Heart right ventricle (tissue), 16 donors: ENCODE data around the gene MSL3B.

Source experiments
- ATAC-seq, 8 donors: fragments of 200-7000 bp; cut with Tn5 transposase; one replicate each; pipeline ENCODE4 v1.9.1; 2020; ENCODE audit warnings: mild to moderate bottlenecking in 8 of 8, moderate library complexity in 8 of 8, moderate number of reproducible peaks in 1 of 8
- DNase-seq, 2 donors: peaks; one replicate each; pipeline ENCODE4 v3.0.0-alpha.2; 2020
- H3K27ac ChIP-seq, 10 donors: fragments of 200-600 bp; sonication (generic) in 2 of 10; one replicate each; pipeline versions ENCODE4 v1.5.0 to v1.8.0; 2020 to 2022; ENCODE audit warnings: mild to moderate bottlenecking in 3 of 10
- H3K27me3 ChIP-seq, 7 donors: fragments of 200-600 bp; one replicate each; pipeline ENCODE4 v1.8.0; 2021 to 2022; ENCODE audit warnings: mild to moderate bottlenecking in 2 of 7
- H3K36me3 ChIP-seq, 9 donors: fragments of 200-600 bp; sonication (generic) in 1 of 9; one replicate each; pipeline versions ENCODE4 v1.5.0 to v1.8.0; 2020 to 2022; ENCODE audit warnings: mild to moderate bottlenecking in 2 of 9
- H3K4me1 ChIP-seq, 9 donors: fragments of 200-600 bp; sonication (generic) in 1 of 9; one replicate each; pipeline versions ENCODE4 v1.5.0 to v1.8.0; 2020 to 2022; ENCODE audit warnings: mild to moderate bottlenecking in 4 of 9
- H3K4me3 ChIP-seq, 10 donors: fragments of 200-600 bp; sonication (generic) in 2 of 10; one replicate each; pipeline versions ENCODE4 v1.5.0 to v1.8.0; 2020 to 2022; ENCODE audit warnings: mild to moderate bottlenecking in 7 of 10, moderate library complexity in 2 of 10
- H3K9me3 ChIP-seq, 11 donors: fragments of 200-600 bp in 10 of 11; sonication (generic) in 2 of 11; one replicate each; pipeline versions ENCODE4 v1.5.0 to v1.8.0; 2013 to 2022; ENCODE audit warnings: mild to moderate bottlenecking in 2 of 11, control low read depth in 1 of 11, moderate library complexity in 1 of 11
- CTCF ChIP-seq, 9 donors: fragments of 200-600 bp; sonication (generic) in 2 of 9; IDR thresholded peaks; one replicate each; pipeline versions ENCODE4 v1.5.0 to v1.8.0; 2021 to 2022; ENCODE audit warnings: antibody characterized with exemption in 9 of 9, mild to moderate bottlenecking in 5 of 9, moderate library complexity in 1 of 9
- WGBS, 2 donors: extraction: QIAGEN DNeasy Blood & Tissue Kit; methylation state at CpG; one replicate each; pipeline ENCODE4 v1.1.7; 2013; ENCODE audit warnings: inconsistent platforms in 1 of 2; 5-methylcytosine and 5-hydroxymethylcytosine counted together
- intact Hi-C, 10 donors: fragments of 100-400 bp; cut with DNase I; formaldehyde crosslinking; loops; one replicate each; pipeline versions ENCODE4 v1.11.1 to v1.14.2; 2022
- donor health status: Arrhythmogenic right ventricular cardiomyopathy.
- donor health status: ischemic (EF 13 %, LVEDD 7.1; RV severe dilation, severe dysfunction).
- donor health status: healthy with polysubstance abuse.
- donor health status: DM: no; HTN: yes; CAD: no.
- donor health status: DM: no; HTN: no; CAD: no.
- donor health status: ischemic (EF 25% LVEDD 6.9; RV normal size, moderate dysfunction).
- donor health status: ischemic (EF 25% LVEDD 5.7; RV mildly dilated, moderate dysfunction).
- donor health status: healthy.
- donor health status: DM: yes; HTN: yes; CAD: no.
- donor health status: Ischemic cardiomyopathy.
- donor health status: ischemic (EF 35%, LVEDD 5.7; RV mildly dilated, moderate dysfunction).
- donor health status: nonischemic (EF 11% LVEDD 7.7; RV severe dilation, severe dysfunction).
- donor health status: DM: yes; HTN: yes; CAD: no.
- donor health status: PGD.
- donor health status: ischemic (EF 29% LVEDD 5.4; RV normal size, mild dysfunction).
- donor health status: nonischemic (EF 23%, LVEDD 6.1; RV moderate dilation, normal function).

MSL3B gene

GRCh38 chr2:233856184-233856583, 12.0 kb downstream of the MSL3B start:
- Histone ChIP-seq H3K36me3 (no peaks in the 10 kb centered on the region), H3K4me3 (no peak overlapping the region), H3K27ac (no peak overlapping the region), H3K9me3 (no peaks in the 10 kb centered on the region), H3K27me3 (peaks cover 0 to 15% (median 0%) of the 10 kb centered on the region in 7 donors), H3K4me1 (peaks cover 3 to 28% (median 9%) of the 10 kb centered on the region in 9 donors)
- WGBS, 2 donors = 92 to 97% methylated on average over 5 of the region's 5 CpGs
- ATAC-seq (no peak), DNase-seq (no peak)
- intact Hi-C loops = no loop called here
- no peak for TF ChIP-seq CTCF (IDR thresholded peaks at IDR 0.05)

- intact Hi-C loops = no loop called here
- H3K27ac ChIP-seq = no peak overlapping the region
- TF ChIP-seq CTCF (IDR thresholded peaks at IDR 0.05) = no peak
- no peak for DNase-seq
- no peak for ATAC-seq
- peaks cover 3 to 28% (median 9%) of the 10 kb centered on the region in 9 donors for H3K4me1 ChIP-seq
- H3K4me3 ChIP-seq = peak overlapping the region in 3 of 10 donors; percentile 58 to 75 (median 67)
- peaks cover 0 to 6% (median 0%) of the 10 kb centered on the region in 9 donors for H3K36me3 ChIP-seq
- H3K9me3 ChIP-seq = no peaks in the 10 kb centered on the region
- WGBS, 2 donors = 83 to 84% methylated on average over 5 of the region's 5 CpGs
- peaks cover 0 to 17% (median 0%) of the 10 kb centered on the region in 7 donors for H3K27me3 ChIP-seq
These were observed 12.8 kb downstream of the MSL3B start for GRCh38 chr2:233855345-233855744.

GRCh38 chr2:233854241-233854981, 13.8 kb downstream of the MSL3B start, which contains the start of gene HJURP:
Gene HJURP (minus strand): TSS chr2:233854535. CDS start chr2:233854500, 35 bp downstream.
- H3K4me3 ChIP-seq = peak within 1 kb of the TSS; percentile 46 to 86 (median 65)
- no peak for TF ChIP-seq CTCF (IDR thresholded peaks at IDR 0.05)
- 0 to 1% methylated on average over 60 of the region's 60 CpGs for WGBS, 2 donors
- ATAC-seq (peak; percentile 96 to 100 (median 99)), DNase-seq (peak; percentile 89 to 94)
- intact Hi-C loops = no loop called here
- H3K9me3 ChIP-seq = no peaks in the 10 kb centered on the region
- H3K27me3 ChIP-seq = peaks cover 0 to 17% (median 0%) of the 10 kb centered on the region in 7 donors
- H3K4me1 ChIP-seq = peaks cover 3 to 28% (median 9%) of the 10 kb centered on the region in 9 donors
- peaks cover 0 to 16% (median 0%) of the 10 kb centered on the region in 9 donors for H3K36me3 ChIP-seq
- H3K27ac ChIP-seq = peak within 1 kb of the TSS in 7 of 10 donors; percentile 50 to 75 (median 61)

GRCh38 chr2:233853883-233854240, 14.3 kb downstream of the MSL3B start:
- Histone ChIP-seq H3K27ac (peak overlapping the region in 1 of 10 donors; percentile 75), H3K9me3 (no peaks in the 10 kb centered on the region), H3K4me3 (peak overlapping the region; percentile 46 to 86 (median 65)), H3K27me3 (peaks cover 0 to 17% (median 0%) of the 10 kb centered on the region in 7 donors), H3K4me1 (peaks cover 3 to 28% (median 9%) of the 10 kb centered on the region in 9 donors), H3K36me3 (peaks cover 0 to 21% (median 0%) of the 10 kb centered on the region in 9 donors)
- ATAC-seq (no peak), DNase-seq (no peak)
- intact Hi-C loops = no loop called here
- 0 to 1% methylated on average over 25 of the region's 25 CpGs for WGBS, 2 donors
- TF ChIP-seq CTCF (IDR thresholded peaks at IDR 0.05) = no peak
